Left colon (tissue), 2 donors: ENCODE results near the gene DNAH17. TPM values are rescaled to one million over a fixed set of nuclear protein-coding genes. Genes with fewer than 3 reads are reported as not detected.

Experiments used
- ATAC-seq: fragments of 200-7000 bp; cut with Tn5 transposase; one replicate; pipeline ENCODE4 v1.9.1; 2020; ENCODE audit warnings: mild to moderate bottlenecking, moderate library complexity
- DNase-seq, 2 donors: peaks; one replicate each; pipeline ENCODE4 v3.0.0-alpha.2; 2020
- intact Hi-C, 2 donors: fragments of 100-400 bp; cut with DNase I in 1 of 2; cut with micrococcal nuclease in 1 of 2; formaldehyde crosslinking; loops; one replicate each; pipeline versions ENCODE4 v1.11.2 to v1.14.0; 2022; cut with DNase I, micrococcal nuclease
- total RNA-seq, 2 donors: library from RNA; stranded (reverse); fragmentation: NEBNext Ultra II Directional; extraction: Animal tissue kit (Norgen Biotek cat#: 25700); gene quantifications; one replicate each; pipeline ENCODE4 v1.2.1, GENCODE V29; 2021
- donor health status: DM: no; HTN: no; CAD: no.
- donor health status: DM: yes; HTN: yes; CAD: no.

The DNAH17 gene
- total RNA-seq, 2 donors from 2014 or later: not detected

GRCh38 chr17:78557598-78558039 lies 19.6 kb downstream of the DNAH17 start:
- no peak for ATAC-seq
- intact Hi-C loops: no loop called here
- DNase-seq: no peak

GRCh38 chr17:78556812-78557211 lies 20.4 kb downstream of the DNAH17 start:
- ATAC-seq (no peak), DNase-seq (no peak)
- intact Hi-C loops: no loop called here

GRCh38 chr17:78555746-78556401 lies 21.3 kb downstream of the DNAH17 start:
- no peak for ATAC-seq
- intact Hi-C loops: no loop called here

GRCh38 chr17:78550464-78550863 lies 26.7 kb downstream of the DNAH17 start:
- DNase-seq: no peak
- no peak for ATAC-seq
- intact Hi-C loops: no loop called here

More at GRCh38 chr17:78555746-78556401, 21.3 kb downstream of the DNAH17 start:
- DNase-seq: no peak

- no peak for ATAC-seq
- DNase-seq: no peak
- intact Hi-C loops: no loop called here
Observed at GRCh38 chr17:78548725-78549124, 28.5 kb downstream of the DNAH17 start.

GRCh38 chr17:78547035-78547434 lies 30.2 kb downstream of the DNAH17 start:
- ATAC-seq (no peak), DNase-seq (no peak)
- intact Hi-C loops: no loop called here

GRCh38 chr17:78546476-78546875 lies 30.7 kb downstream of the DNAH17 start:
- no peak for ATAC-seq
- intact Hi-C loops: no loop called here
- no peak for DNase-seq

GRCh38 chr17:78544881-78545755 lies 32.1 kb downstream of the DNAH17 start:
- no peak for ATAC-seq
- no peak for DNase-seq
- intact Hi-C loops: no loop called here

GRCh38 chr17:78541488-78542206 lies 35.5 kb downstream of the DNAH17 start:
- DNase-seq (no peak), ATAC-seq (no peak)
- intact Hi-C loops: no loop called here

- intact Hi-C loops: no loop called here
- ATAC-seq (no peak), DNase-seq (no peak)
Observed at GRCh38 chr17:78539781-78540180, 37.4 kb downstream of the DNAH17 start.

- DNase-seq: no peak
- intact Hi-C loops: no loop called here
- ATAC-seq: no peak
Observed at GRCh38 chr17:78538033-78538776, 39.0 kb downstream of the DNAH17 start.

GRCh38 chr17:78537217-78537860 lies 39.9 kb downstream of the DNAH17 start:
- intact Hi-C loops: no loop called here
- no peak for ATAC-seq

GRCh38 chr17:78535273-78536197 lies 41.7 kb downstream of the DNAH17 start:
- DNase-seq: no peak
- intact Hi-C loops: no loop called here
- ATAC-seq: peak; percentile 57

More at GRCh38 chr17:78537217-78537860, 39.9 kb downstream of the DNAH17 start:
- DNase-seq: no peak

- ATAC-seq (no peak), DNase-seq (no peak)
- intact Hi-C loops: no loop called here
Observed at GRCh38 chr17:78534492-78535272, 42.5 kb downstream of the DNAH17 start.

GRCh38 chr17:78532922-78533640 lies 44.1 kb downstream of the DNAH17 start:
- no peak for ATAC-seq
- intact Hi-C loops: no loop called here
- DNase-seq: no peak

GRCh38 chr17:78532311-78532710 lies 44.9 kb downstream of the DNAH17 start:
- ATAC-seq (peak; percentile 28), DNase-seq (peak in 1 of 2 donors; percentile 27)
- intact Hi-C loops: no loop called here
